Esophagus muscularis mucosa (tissue), 4 donors: ENCODE measurements around the gene GRK1. TPM values are rescaled to one million over a fixed set of nuclear protein-coding genes. Genes with fewer than 3 reads are reported as not detected.
A peak's percentile ranks its signal among the peaks of the same experiment; 100 is the strongest.

Source experiments
- DNase-seq: peaks from one replicate; pipeline ENCODE4 v3.0.0-alpha.2; 2017; ENCODE audit errors: extremely low spot score
- H3K27ac ChIP-seq, 4 donors: fragments of 200-600 bp; sonication (generic); replicated peaks in 1 of 4; 1 replicate in 3 of 4; 2 replicates in 1 of 4; pipeline ENCODE4 v1.5.1; 2016 to 2019; ENCODE audit warnings: mild to moderate bottlenecking in 1 of 4
- H3K27me3 ChIP-seq, 4 donors: fragments of 200-600 bp; sonication (generic); one replicate each; pipeline versions ENCODE4 v1.5.1 to v1.6.0; 2016 to 2019
- H3K36me3 ChIP-seq, 4 donors: fragments of 200-600 bp; sonication (generic); one replicate each; pipeline ENCODE4 v1.5.1; 2016 to 2019
- H3K4me1 ChIP-seq, 4 donors: fragments of 200-600 bp; sonication (generic); one replicate each; pipeline ENCODE4 v1.5.1; 2016 to 2019
- H3K4me3 ChIP-seq, 4 donors: fragments of 200-600 bp; sonication (generic); 1 replicate in 2 of 4; 2 replicates in 2 of 4; pipeline ENCODE4 v1.5.1; 2016 to 2019; ENCODE audit warnings: mild to moderate bottlenecking in 4 of 4, moderate library complexity in 1 of 4
- H3K9me3 ChIP-seq, 4 donors: fragments of 200-600 bp; sonication (generic); 1 replicate in 3 of 4; 2 replicates in 1 of 4; pipeline ENCODE4 v1.5.1; 2016 to 2019
- EP300 ChIP-seq: sonication (generic); formaldehyde crosslinking; IDR thresholded peaks from one replicate; pipeline ENCODE4 v1.6.1; 2017; ENCODE audit warnings: antibody characterized with exemption
- POLR2A ChIP-seq: fragments of 450-650 bp; IDR thresholded peaks from one replicate; pipeline ENCODE4 v1.6.1; 2017; ENCODE audit warnings: antibody characterized with exemption, moderate library complexity, mild to moderate bottlenecking, low read depth
- POLR2AphosphoS5 ChIP-seq, 2 donors: sonication (generic); formaldehyde crosslinking; IDR thresholded peaks; one replicate each; pipeline ENCODE4 v1.6.1; 2017; ENCODE audit warnings: antibody characterized with exemption in 2 of 2
- WGBS: methylation state at CpG from one replicate; pipeline ENCODE4 v1.1.5; 2018; 5-methylcytosine and 5-hydroxymethylcytosine counted together
- intact Hi-C: fragments of 100-400 bp; cut with DNase I; formaldehyde crosslinking; loops from one replicate; pipeline ENCODE4 v1.15.1; 2023
- total RNA-seq, 4 donors: library from RNA; depleted of rRNA; stranded (reverse); fragments of >200 nt; gene quantifications; one replicate each; pipeline versions ENCODE4 v1.1.0 to v1.2.1, GENCODE V29; 2016
- TF ChIP-seq, protein P1 (sequence below), 3 experiments: fragments of 200-600 bp in 2 of 3; fragments of 450-650 bp in 1 of 3; sonication (generic) in 2 of 3; IDR thresholded peaks; one replicate each; pipeline ENCODE4 v1.5.1; 2017 to 2019; ENCODE audit warnings: antibody characterized with exemption in 3 of 3, mild to moderate bottlenecking in 2 of 3, moderate library complexity in 1 of 3

GRK1 gene
- total RNA-seq, 4 donors from 2014 or later: under 0.01 TPM; not detected in 3

DNA sequence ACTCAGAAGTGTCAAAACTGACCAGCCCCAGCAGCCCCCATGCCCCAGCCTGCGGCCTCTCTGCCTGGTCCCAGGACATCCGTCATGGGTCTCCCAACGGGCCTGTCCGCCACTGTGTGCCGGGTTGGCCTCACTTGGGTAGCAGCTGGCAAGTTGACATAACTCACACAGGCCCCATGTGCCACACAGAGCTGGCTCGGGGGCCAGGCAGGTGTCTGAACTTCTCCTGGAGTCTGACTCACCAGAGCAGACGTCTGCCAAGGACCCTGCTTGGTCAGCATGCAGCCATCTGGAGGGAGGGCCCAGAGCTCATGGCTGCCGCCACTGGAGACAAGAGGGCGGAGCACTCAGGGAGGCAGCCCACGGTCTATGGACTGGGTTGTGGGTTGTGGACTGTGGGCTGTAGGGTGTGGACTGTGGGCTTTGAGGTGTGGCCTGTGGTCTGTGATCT lies 60.0 kb downstream of the GRK1 start:
- peaks cover 0 to 6% (median 0%) of the 10 kb centered on the region in 4 donors for H3K27me3 ChIP-seq
- no peak overlapping the region for H3K4me3 ChIP-seq
- intact Hi-C loops: no loop called here
- peaks cover 7 to 36% (median 23%) of the 10 kb centered on the region in 4 donors for H3K4me1 ChIP-seq
- 79% methylated on average over 5 of the region's 10 CpGs for WGBS
- DNase-seq: no peak
- no peak for TF ChIP-seq POLR2A
- H3K36me3 ChIP-seq: no peaks in the 10 kb centered on the region
- H3K27ac ChIP-seq: peak overlapping the region in 2 of 4 donors; percentile 34 to 74
- no peaks in the 10 kb centered on the region for H3K9me3 ChIP-seq

DNA sequence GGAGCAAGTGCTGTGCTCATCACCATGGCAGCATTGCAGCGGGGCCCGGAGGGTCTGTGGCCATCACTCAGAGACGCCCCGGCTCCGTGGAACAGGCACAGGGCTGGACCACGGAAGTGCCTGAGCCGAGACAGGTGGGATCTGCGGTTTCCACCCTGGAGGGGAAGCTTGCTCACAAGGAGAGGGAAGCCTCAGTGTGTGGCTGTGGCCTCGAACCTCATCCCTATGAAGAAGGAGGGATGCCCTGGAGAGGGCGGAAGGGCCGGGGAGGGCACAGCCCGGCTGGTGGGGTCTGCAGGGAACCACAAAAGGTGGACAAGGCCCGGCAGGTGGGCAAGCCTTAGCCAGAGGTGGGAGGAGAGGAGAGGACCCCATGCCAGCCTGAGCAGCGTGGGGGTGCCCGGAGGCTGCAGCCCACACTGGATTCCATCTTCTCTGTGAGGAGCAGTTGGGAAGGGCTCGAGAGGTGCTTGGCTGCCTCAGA lies 61.6 kb downstream of the GRK1 start:
- WGBS: 94% methylated on average over 16 of the region's 16 CpGs
- intact Hi-C loops: no loop called here
- no peak for TF ChIP-seq POLR2AphosphoS5 (IDR thresholded peaks at IDR 0.05)
- TF ChIP-seq POLR2A: no peak
- TF ChIP-seq, protein P1, sequence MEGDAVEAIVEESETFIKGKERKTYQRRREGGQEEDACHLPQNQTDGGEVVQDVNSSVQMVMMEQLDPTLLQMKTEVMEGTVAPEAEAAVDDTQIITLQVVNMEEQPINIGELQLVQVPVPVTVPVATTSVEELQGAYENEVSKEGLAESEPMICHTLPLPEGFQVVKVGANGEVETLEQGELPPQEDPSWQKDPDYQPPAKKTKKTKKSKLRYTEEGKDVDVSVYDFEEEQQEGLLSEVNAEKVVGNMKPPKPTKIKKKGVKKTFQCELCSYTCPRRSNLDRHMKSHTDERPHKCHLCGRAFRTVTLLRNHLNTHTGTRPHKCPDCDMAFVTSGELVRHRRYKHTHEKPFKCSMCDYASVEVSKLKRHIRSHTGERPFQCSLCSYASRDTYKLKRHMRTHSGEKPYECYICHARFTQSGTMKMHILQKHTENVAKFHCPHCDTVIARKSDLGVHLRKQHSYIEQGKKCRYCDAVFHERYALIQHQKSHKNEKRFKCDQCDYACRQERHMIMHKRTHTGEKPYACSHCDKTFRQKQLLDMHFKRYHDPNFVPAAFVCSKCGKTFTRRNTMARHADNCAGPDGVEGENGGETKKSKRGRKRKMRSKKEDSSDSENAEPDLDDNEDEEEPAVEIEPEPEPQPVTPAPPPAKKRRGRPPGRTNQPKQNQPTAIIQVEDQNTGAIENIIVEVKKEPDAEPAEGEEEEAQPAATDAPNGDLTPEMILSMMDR (IDR thresholded peaks at IDR 0.05): no peak
- no peak for TF ChIP-seq EP300
- Histone ChIP-seq H3K36me3 (no peaks in the 10 kb centered on the region), H3K27me3 (peaks cover 0 to 6% (median 0%) of the 10 kb centered on the region in 4 donors), H3K27ac (no peak overlapping the region), H3K4me3 (no peak overlapping the region), H3K4me1 (peaks cover 7 to 36% (median 22%) of the 10 kb centered on the region in 4 donors), H3K9me3 (no peaks in the 10 kb centered on the region)
- no peak for DNase-seq

DNA sequence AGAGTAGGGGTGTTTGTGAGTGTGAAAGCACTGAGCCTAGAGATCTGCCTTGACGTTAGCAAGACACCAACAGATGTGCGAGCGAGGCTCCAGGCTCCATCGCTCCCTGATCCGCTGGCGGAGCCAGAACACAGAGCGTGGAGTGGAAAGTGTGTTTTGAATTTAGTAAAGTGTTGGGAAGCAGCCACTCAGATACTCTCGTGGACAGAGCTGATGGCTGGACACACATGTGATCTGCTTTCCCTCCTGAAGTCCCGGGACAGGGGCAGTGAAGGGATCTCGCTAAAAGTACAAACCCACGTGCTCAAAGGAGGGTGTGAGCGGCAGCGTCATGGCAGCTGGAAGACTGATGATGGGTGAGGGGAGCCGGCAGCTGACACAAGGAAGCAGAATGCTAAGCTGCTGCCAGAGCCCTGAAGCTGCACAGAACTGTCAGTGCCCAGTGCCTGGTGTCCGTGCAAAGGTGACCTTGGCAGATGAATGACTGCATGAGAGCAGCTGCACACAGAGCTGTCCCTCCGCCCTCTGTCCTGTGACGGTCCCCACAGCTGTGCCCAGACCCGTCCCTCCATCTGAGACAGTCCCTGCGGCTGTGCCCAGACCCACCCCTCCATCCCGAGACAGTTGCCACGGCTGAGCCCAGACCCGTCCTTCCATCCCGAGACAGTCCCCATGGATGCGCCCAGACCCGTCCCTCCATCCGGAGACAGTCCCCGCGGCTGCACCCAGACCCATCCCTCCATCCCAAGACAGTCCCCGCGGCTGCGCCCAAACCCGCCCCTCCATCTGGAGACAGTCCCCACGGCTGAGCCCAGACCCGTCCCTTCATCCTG lies 62.4 kb downstream of the GRK1 start:
- Histone ChIP-seq H3K27me3 (peaks cover 0 to 6% (median 0%) of the 10 kb centered on the region in 4 donors), H3K9me3 (no peaks in the 10 kb centered on the region), H3K36me3 (no peaks in the 10 kb centered on the region), H3K27ac (no peak overlapping the region), H3K4me1 (peaks cover 5 to 31% (median 20%) of the 10 kb centered on the region in 4 donors), H3K4me3 (no peak overlapping the region)
- intact Hi-C loops: no loop called here
- WGBS: 26% methylated on average over 17 of the region's 34 CpGs
- DNase-seq: no peak
- TF ChIP-seq EP300: no peak
- TF ChIP-seq POLR2A: no peak

DNA sequence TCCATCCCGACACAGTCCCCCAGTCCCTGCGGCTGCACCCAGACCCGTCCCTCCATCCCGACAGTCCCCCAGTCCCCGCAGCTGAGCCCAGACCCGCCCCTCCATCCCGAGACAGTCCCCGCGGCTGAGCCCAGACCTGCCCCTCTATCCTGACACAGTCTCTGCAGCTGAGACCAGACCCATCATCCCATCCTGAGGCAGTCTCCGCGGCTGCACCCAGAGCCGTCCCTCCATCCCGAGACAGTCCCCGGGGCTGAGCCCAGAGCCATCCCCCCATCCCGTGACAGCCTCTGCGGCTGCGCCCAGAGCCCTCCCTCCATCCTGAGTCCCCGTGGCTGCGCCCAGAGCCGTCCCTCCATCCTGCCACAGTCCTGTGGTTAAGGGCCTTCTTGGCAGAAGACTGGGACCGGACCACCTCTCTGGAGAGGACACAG lies 63.3 kb downstream of the GRK1 start:
- no peaks in the 10 kb centered on the region for H3K9me3 ChIP-seq
- H3K36me3 ChIP-seq: no peaks in the 10 kb centered on the region
- H3K27me3 ChIP-seq: peaks cover 0 to 6% (median 0%) of the 10 kb centered on the region in 4 donors
- WGBS: 42% methylated on average over 20 of the region's 21 CpGs
- TF ChIP-seq POLR2A: no peak
- no peak for TF ChIP-seq EP300
- TF ChIP-seq, protein P1 (IDR thresholded peaks at IDR 0.05): no peak
- TF ChIP-seq POLR2AphosphoS5 (IDR thresholded peaks at IDR 0.05): no peak
- peaks cover 0 to 23% (median 14%) of the 10 kb centered on the region in 4 donors for H3K4me1 ChIP-seq
- intact Hi-C loops: no loop called here
- H3K27ac ChIP-seq: no peak overlapping the region
- no peak overlapping the region for H3K4me3 ChIP-seq
- DNase-seq: no peak

DNA sequence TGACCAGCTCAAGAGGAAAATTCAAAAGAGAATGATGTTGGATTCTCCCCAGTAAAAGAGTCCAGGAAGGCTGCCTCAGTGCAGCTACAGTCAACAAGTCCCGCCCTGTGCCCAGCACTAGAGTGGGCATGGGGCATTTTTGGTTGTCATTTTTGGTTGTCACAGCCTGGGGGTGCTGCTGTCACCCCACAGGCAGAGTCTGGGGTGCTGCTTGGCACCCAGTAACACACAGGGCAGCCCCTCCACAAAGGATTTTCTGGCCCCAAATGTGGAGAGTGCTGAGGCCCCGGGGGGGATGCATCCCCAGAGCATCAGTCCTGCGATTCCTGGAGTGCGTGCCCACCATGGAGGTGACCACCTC lies 63.8 kb downstream of the GRK1 start:
- WGBS: 63% methylated on average over 3 of the region's 4 CpGs
- H3K4me3 ChIP-seq: no peak overlapping the region
- H3K4me1 ChIP-seq: peaks cover 0 to 23% (median 14%) of the 10 kb centered on the region in 4 donors
- peaks cover 0 to 6% (median 0%) of the 10 kb centered on the region in 4 donors for H3K27me3 ChIP-seq
- no peak for DNase-seq
- no peak overlapping the region for H3K27ac ChIP-seq
- intact Hi-C loops: no loop called here
- H3K36me3 ChIP-seq: no peaks in the 10 kb centered on the region
- no peak for TF ChIP-seq EP300
- no peak for TF ChIP-seq POLR2A
- TF ChIP-seq POLR2AphosphoS5 (IDR thresholded peaks at IDR 0.05): no peak
- TF ChIP-seq, protein P1 (IDR thresholded peaks at IDR 0.05): no peak
- no peaks in the 10 kb centered on the region for H3K9me3 ChIP-seq
